GM21825 (cell line): Measurements from ENCODE around the gene GSS.

Source experiments
- ATAC-seq: cut with Tn5 transposase; IDR thresholded peaks from one replicate; pipeline ENCODE4 v1.9.1; 2021; ENCODE audit warnings: mild to moderate bottlenecking, moderate library complexity; ENCODE audit not compliant: unreplicated experiment

GSS gene

DNA sequence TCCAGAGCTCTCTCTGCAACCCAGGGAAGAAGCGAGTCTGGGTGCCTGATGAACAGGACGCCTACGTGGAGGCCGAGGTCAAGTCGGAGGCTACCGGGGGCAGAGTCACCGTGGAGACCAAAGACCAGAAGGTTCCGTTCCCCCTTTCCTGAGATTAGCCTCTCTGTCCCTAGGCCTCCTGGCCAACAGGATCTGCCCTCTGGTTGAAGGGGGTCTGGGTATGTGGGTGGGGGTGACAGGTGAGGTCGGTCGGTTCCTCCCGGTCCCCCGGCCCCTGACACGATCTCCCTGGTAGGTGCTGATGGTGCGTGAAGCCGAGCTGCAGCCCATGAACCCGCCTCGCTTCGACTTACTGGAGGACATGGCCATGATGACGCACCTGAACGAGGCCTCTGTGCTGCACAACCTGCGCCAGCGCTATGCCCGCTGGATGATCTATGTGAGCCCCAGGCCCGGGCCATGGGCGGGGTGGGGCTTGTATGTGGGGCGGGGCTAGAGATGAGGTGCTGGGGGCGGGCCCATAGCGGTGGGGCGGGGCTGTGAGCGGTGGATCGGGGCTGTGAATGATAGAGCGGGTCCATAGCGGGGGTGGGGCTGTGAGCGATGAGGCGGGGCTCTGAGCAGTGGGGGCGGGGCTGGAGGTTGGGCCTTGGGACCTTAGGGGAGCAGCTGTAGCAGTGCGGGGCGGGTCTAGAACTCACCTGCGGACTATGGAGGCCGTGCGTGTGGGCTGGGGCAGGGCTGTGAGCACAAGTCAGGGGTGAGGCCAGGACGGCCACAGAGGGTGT, 24.0 kb upstream of the GSS start:
- no peak for ATAC-seq

DNA sequence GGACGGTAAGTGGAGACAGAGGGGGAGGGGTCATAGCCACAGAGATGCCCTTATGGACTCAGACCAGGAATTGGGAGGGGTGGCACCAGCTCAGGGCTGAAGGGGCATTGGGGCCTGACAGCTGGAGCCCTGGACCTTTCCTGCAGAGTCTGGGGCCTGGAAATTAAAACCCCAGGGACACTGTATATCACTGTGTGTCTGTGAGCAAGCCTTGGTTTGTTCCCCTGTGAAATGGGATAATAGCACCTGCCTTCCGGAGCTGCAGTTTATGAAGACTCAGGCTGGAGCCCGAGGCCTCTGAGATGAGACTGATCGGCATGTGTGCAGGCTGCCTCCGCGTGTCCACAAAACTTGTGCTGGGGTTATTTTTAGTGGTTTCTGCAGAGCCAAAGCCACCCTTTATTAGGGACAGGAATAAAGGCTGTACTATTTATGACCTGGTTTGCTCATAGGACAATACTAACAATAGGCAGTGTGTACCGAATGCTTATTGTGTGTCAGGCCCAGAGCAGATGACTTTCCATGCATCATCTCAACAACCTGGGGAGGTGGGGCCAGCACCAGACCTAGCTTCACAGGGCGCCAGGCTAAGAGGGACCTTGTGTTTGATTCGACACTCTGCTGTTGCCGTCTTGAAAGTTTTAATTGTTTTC, 22.6 kb upstream of the GSS start:
- no peak for ATAC-seq

DNA sequence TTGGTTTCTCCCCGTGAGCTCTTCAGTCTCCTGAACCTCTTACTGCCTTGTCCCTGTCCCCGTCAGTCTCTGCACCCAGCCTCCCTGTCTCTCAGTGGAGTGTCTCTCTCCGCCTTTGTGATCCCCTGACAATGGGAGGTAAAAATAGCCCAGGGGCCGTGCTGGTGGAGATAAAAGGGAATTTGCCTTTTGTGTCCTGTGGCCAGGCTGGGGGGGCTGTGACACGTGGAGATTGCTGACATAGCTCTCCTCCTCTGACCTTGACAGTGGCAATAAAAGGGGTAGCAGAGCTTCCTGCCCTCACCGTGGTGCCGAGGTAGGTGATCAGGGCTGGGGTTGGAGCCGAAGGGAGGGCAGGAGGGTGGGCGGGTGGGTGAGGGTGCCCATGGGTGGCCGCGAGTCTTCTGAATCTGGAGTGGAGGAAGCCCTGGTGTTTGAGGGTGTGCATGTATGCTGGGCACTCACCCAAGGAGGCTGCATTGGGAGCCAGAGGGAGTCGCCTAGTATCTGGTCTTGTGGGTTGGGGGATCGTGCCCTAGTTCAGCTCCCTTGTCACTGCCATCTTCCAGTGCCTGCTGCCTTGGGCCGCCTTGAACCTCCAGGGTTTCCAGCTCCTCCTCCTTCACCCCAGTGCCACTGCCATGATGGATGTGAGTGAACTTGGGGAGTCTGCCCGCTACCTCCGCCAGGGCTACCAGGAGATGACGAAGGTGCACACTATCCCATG, 21.9 kb upstream of the GSS start:
- no peak for ATAC-seq

DNA sequence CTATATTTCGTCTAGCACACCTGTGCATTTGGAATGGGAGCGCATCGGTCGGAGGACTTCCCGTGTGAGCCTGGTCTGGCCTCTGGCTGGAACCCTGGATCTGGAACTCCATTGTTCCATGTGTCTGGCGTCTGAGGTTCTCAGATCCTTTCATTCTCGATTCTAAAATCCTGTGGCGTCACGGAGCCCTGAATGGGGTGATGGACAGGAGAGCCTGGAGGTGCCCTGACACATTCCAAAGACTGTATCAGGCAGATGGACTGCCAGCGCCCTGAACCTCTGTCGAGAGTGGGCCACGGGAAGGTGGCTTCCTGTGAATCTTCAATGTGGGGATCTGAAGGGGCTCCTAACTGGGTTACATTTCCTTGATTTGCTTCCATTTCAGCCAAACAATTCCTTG, 20.7 kb upstream of the GSS start:
- ATAC-seq, result no peak

- no peak for ATAC-seq
Observed at GRCh38 chr20:34974246-34974645, 18.6 kb upstream of the GSS start.

- no peak for ATAC-seq
Observed at GRCh38 chr20:34971561-34972235, 16.1 kb upstream of the GSS start.

- no peak for ATAC-seq
Observed at GRCh38 chr20:34970846-34971560, 15.4 kb upstream of the GSS start.

GRCh38 chr20:34970193-34970840, 14.7 kb upstream of the GSS start:
- ATAC-seq, result no peak

DNA sequence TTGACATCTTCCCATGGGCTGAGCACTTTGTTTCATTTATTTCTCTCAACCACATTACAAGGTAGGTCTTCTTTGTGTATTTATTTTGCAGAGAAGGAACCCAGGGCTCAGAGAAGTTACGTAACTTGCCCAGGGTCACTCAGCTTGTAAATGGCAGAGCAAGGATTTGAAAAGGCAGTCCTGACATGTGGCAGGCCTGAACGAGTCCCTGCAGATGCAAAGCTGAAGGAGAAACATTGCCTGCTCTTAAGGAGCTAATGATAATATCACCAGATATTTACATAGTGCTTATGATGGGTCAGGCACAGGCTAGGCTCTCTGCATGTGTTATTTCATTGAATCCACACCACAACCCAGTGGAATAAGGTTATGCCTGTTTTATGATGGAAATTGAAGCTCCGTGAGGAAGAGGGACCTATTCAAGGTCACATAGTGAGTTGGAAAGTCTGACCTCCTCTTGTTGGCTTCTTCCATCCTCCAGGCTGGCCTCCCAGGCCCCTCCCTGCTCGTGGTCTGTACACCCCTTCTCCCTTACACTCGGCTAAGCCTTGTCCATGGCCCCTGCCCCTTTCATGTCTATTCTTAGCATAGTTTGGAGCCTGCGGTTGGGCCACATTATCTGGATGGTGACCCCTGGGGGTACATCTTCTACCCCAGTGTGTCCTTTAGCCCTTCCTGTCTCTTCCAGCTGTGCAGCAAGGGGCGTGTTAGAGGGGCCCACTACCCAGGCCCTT, 12.6 kb upstream of the GSS start:
- ATAC-seq, result no peak

GRCh38 chr20:34967421-34967820, 11.8 kb upstream of the GSS start:
- no peak for ATAC-seq

DNA sequence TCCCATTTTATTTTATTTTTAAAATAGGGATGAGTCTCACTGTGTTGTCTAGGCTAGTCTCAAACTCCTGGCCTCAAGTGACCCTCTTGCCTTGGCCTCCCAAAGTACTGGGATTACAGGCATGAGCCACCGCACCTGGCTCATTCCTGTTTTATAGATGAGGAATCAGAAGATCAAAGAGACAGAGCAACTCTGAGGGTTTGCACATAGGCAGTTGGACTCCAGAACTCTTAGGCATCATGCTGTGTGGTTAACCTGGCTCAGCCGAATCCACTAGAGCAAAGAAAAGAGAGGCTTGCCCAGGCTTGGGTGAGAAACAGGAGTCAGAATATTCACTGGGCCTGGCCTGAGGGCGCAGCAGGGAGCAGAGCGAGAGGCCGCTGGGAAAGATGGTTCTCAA, 9.4 kb upstream of the GSS start:
- ATAC-seq, result no peak

DNA sequence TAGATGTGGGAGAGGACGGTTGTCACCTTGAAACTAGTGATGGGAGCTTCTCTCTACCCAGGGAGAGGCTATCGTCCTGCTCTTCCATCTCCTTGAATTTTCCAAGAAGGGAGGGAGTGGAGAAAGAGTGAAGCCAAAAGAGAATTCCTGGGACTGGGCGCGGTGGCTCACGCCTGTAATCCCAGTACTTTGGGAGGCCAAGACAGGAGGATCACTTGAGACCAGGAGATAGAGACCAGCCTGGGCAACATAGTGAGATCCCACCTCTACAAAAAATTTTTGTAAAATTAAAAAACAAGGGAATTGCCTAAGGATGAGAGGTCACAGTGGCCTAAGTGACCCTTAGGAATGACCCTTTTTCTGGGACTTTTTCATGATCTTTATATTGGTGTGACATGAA, 8.9 kb upstream of the GSS start:
- no peak for ATAC-seq

DNA sequence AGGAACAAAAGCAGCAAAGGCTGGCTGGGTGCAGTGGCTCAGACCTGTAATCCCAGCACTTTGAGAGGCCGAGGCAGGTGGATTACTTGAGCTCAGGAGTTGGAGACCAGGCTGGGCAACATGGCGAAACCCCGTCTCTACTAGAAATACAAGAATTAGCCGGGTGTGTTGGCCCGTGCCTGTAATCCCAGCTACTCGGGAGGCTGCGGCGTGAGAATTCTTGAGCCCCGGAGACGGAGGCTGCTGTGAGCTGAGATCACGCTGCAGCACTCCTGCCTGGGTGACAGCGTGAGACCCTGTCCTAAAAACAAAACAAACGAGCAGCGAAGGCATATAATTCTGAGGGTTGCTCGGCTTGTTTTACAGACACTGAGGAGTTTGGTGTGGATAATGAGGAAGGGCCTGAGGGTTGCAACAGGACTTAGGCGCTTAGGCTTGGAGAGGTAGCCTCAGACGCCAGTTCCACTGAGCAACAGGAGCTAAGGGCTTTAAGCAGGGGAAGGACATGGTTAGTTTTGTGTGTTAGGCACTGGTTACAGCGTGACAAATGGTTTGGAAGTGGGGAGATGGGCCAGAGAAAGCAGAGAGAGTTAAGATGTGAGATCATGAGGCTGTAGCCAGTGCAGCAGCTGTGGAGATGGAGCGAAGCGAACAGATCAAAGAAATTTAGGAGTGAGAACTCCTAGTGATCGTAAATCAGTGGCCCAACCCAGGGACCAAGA, 1.3 kb upstream of the GSS start:
- no peak for ATAC-seq

DNA sequence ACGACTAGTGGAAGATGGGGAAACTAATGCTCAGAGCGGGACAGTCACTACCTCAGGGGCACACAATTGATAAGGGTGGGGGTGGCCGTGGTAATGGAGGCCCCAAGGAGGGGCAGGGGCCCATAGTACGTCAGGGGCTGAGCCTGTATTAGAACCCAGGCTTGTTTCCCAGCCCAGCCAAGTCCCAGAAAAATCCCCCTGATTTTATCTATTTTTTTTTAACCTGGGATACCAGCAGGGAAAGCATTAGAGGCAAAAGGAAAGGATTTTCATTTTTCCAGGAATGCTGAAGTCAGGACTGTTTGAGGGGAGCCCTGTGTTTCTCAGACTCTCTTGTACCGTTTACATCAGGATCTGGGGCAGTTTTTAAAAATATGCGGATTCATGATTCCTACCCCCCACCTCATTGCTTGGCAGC, 444 bp upstream of the GSS start:
- ATAC-seq, result no peak

- no peak for ATAC-seq
Observed at GRCh38 chr20:34954904-34955230, 739 bp downstream of the GSS start.

DNA sequence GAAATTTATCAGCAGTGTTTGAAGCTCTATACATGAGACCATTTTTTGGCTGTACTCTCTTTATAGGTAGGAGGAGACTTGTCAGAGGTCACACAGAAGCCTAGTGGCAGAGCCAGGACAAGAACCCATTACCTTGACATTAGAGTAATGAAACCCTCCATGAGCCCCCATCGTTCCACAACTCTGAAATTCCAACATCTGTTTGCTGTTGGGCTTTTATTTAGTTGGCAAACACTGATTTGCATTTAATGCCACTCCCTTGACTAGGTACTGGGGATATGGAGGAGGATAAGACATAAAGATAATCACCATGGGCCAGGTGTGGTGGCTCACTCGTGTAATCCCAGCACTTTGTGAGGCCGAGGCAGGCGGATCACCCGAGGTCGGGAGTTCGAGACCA, 1.6 kb downstream of the GSS start:
- no peak for ATAC-seq

DNA sequence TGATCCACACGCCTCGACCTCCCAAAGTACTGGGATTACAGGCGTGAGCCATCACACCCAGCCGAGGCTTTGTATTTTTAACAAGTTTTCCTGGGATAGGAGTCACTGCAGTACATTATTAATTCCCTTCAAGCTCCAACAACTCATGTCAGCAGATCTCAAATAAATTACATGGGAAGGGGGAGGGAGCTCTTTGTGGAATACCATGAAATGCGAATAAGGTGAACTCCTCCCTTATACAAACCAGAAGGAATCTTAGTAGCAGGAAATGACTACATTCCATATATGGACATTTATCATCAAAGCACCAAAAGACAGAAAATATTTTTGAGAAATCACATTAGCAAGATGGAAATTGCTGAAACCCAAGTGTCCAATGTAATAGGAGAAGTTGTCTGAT, 2.9 kb downstream of the GSS start:
- no peak for ATAC-seq

DNA sequence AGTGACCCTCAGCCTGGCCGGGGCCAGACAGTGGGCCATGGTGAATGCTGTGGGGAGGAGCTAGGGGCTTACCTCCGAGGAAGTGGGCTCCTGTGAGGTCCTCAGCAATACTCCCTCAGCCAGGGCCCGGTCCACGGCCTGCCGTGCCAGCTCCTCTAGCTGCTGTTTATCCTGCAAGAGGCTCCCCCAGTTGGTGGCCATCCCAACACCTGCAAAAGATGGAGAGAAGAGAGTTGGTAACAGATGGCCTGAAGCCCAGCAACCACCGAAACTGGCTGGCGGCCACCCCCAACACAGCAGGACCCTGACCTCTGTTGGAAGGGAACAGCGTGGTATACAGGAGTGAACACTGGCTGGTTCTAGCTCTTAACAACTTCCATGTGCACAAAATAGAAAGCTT, 4.0 kb downstream of the GSS start:
- ATAC-seq, result no peak

GRCh38 chr20:34951252-34951651, 4.4 kb downstream of the GSS start:
- no peak for ATAC-seq
